H9 (cell line): ENCODE data around the gene AFAP1L1. TPM values are rescaled to one million over a fixed set of nuclear protein-coding genes. Genes with fewer than 3 reads are reported as not detected.

ENCODE experiments used
- DNase-seq: peaks from one replicate; pipeline ENCODE4 v3.0.0-alpha.2; 2017
- H2AFZ ChIP-seq: one replicate; pipeline ENCODE4 v1.6.1; 2013; ENCODE audit warnings: mild to moderate bottlenecking, low read length, control low read depth, moderate library complexity
- H2AK5ac ChIP-seq: 2 replicates; pipeline ENCODE4 v1.6.1; 2013; ENCODE audit warnings: low read length, control low read depth, mixed read lengths; ENCODE audit not compliant: insufficient read length
- H2BK120ac ChIP-seq: one replicate; pipeline ENCODE4 v1.6.1; 2013; ENCODE audit warnings: low read depth, mild to moderate bottlenecking, low read length, control low read depth, inconsistent platforms; ENCODE audit not compliant: poor library complexity, severe bottlenecking
- H2BK12ac ChIP-seq: 2 replicates; pipeline ENCODE4 v1.6.1; 2013; ENCODE audit warnings: low read length, control low read depth, mixed read lengths, low read depth; ENCODE audit not compliant: insufficient read length
- H2BK15ac ChIP-seq: 2 replicates; pipeline ENCODE4 v1.6.1; 2013; ENCODE audit warnings: low read depth, low read length, control low read depth
- H2BK20ac ChIP-seq: one replicate; pipeline ENCODE4 v1.6.1; 2013; ENCODE audit warnings: low read depth, mild to moderate bottlenecking, low read length, control low read depth, inconsistent platforms; ENCODE audit not compliant: poor library complexity, severe bottlenecking
- H2BK5ac ChIP-seq: 2 replicates; pipeline ENCODE4 v1.6.1; 2013; ENCODE audit warnings: low read length, control low read depth, mixed read lengths; ENCODE audit not compliant: insufficient read length
- H3K14ac ChIP-seq: 2 replicates; pipeline ENCODE4 v1.6.1; 2013; ENCODE audit warnings: low read length, control low read depth; ENCODE audit not compliant: insufficient read depth
- H3K18ac ChIP-seq: 2 replicates; pipeline ENCODE4 v1.6.1; 2013; ENCODE audit warnings: low read depth, mild to moderate bottlenecking, mixed read lengths, low read length, control low read depth; ENCODE audit not compliant: insufficient read length
- H3K23ac ChIP-seq: 2 replicates; pipeline ENCODE4 v1.6.1; 2013; ENCODE audit warnings: low read length, control low read depth, mixed read lengths, low read depth; ENCODE audit not compliant: insufficient read length
- H3K23me2 ChIP-seq: 2 replicates; pipeline ENCODE4 v1.6.1; 2013; ENCODE audit warnings: low read depth, mild to moderate bottlenecking, mixed read lengths, low read length, control low read depth; ENCODE audit not compliant: insufficient read length, poor library complexity, severe bottlenecking
- H3K27ac ChIP-seq: 2 replicates; pipeline ENCODE4 v1.5.1; 2013; ENCODE audit warnings: low read length, control low read depth, mixed read lengths, low read depth; ENCODE audit not compliant: insufficient read length
- H3K27me3 ChIP-seq: 2 replicates; pipeline ENCODE4 v1.6.1; 2013; ENCODE audit warnings: low read length, control low read depth, inconsistent platforms; ENCODE audit not compliant: insufficient read depth
- H3K4ac ChIP-seq: 2 replicates; pipeline ENCODE4 v1.6.1; 2013; ENCODE audit warnings: low read depth, mild to moderate bottlenecking, control low read depth, inconsistent platforms, low read length, moderate library complexity
- H3K4me1 ChIP-seq: 2 replicates; pipeline ENCODE4 v1.6.1; 2013; ENCODE audit warnings: low read length, control low read depth, inconsistent platforms; ENCODE audit not compliant: insufficient read depth
- H3K4me2 ChIP-seq: 2 replicates; pipeline ENCODE4 v1.6.1; 2013; ENCODE audit warnings: low read length, control low read depth, mixed read lengths; ENCODE audit not compliant: insufficient read length, insufficient read depth
- H3K56ac ChIP-seq: 2 replicates; pipeline ENCODE4 v1.6.1; 2013; ENCODE audit warnings: low read depth, mild to moderate bottlenecking, mixed read lengths, low read length, control low read depth; ENCODE audit not compliant: insufficient read length
- H3K79me1 ChIP-seq: 2 replicates; pipeline ENCODE4 v1.6.1; 2013; ENCODE audit warnings: low read depth, mild to moderate bottlenecking, moderate library complexity, low read length, control low read depth, inconsistent platforms; ENCODE audit not compliant: insufficient read depth, poor library complexity, severe bottlenecking
- H3K79me2 ChIP-seq: 2 replicates; pipeline ENCODE4 v1.6.1; 2013; ENCODE audit warnings: low read length, control low read depth, inconsistent platforms; ENCODE audit not compliant: insufficient read depth
- H3K9ac ChIP-seq: 2 replicates; pipeline ENCODE4 v1.6.1; 2013; ENCODE audit warnings: low read length, control low read depth, mixed read lengths; ENCODE audit not compliant: insufficient read length; ENCODE audit errors: extremely low read depth
- H3K9me3 ChIP-seq: one replicate; pipeline ENCODE4 v1.6.1; 2013; ENCODE audit warnings: low read depth, low read length, inconsistent platforms; ENCODE audit not compliant: control insufficient read depth
- H3T11ph ChIP-seq: one replicate; pipeline ENCODE4 v1.6.1; 2013; ENCODE audit warnings: mild to moderate bottlenecking, low read length, control low read depth, inconsistent platforms
- H4K20me1 ChIP-seq: one replicate; pipeline ENCODE4 v1.6.1; 2013; ENCODE audit not compliant: control insufficient read depth, insufficient read length, insufficient read depth
- H4K5ac ChIP-seq: 2 replicates; pipeline ENCODE4 v1.6.1; 2013; ENCODE audit warnings: low read depth, mild to moderate bottlenecking, mixed read lengths, low read length, control low read depth; ENCODE audit not compliant: insufficient read length
- H4K8ac ChIP-seq: replicated peaks from 2 replicates; pipeline ENCODE4 v1.6.1; 2013; ENCODE audit warnings: low read length, control low read depth, mixed read lengths, low read depth; ENCODE audit not compliant: insufficient read length
- H4K91ac ChIP-seq: 2 replicates; pipeline ENCODE4 v1.6.1; 2013; ENCODE audit warnings: low read depth, mild to moderate bottlenecking, moderate library complexity, mixed read lengths, low read length, control low read depth; ENCODE audit not compliant: insufficient read length
- H3K27ac Mint-ChIP-seq, 3 experiments: 2 replicates in 2 of 3; 3 replicates in 1 of 3; pipeline ENCODE4 v1.8.0; 2020 to 2021; ENCODE audit warnings: mixed read lengths in 3 of 3, mild to moderate bottlenecking in 1 of 3, moderate library complexity in 1 of 3
- H3K27me3 Mint-ChIP-seq: 2 replicates; pipeline ENCODE4 v1.8.0; 2021; ENCODE audit warnings: low read depth, mild to moderate bottlenecking, moderate library complexity, mixed read lengths
- H3K36me3 Mint-ChIP-seq, 3 experiments: 2 replicates in 2 of 3; 3 replicates in 1 of 3; pipeline ENCODE4 v1.8.0; 2020 to 2021; ENCODE audit warnings: low read depth in 3 of 3, mixed read lengths in 3 of 3; ENCODE audit not compliant: insufficient read depth in 1 of 3
- H3K4me1 Mint-ChIP-seq, 2 experiments: 2 replicates each; pipeline ENCODE4 v1.8.0; 2020; ENCODE audit warnings: mixed read lengths in 2 of 2
- H3K4me3 Mint-ChIP-seq, 2 experiments: 2 replicates in 1 of 2; 3 replicates in 1 of 2; pipeline ENCODE4 v1.8.0; 2020 to 2021; ENCODE audit warnings: mild to moderate bottlenecking in 2 of 2, mixed read lengths in 2 of 2, moderate library complexity in 1 of 2
- H3K9me3 Mint-ChIP-seq, 2 experiments: 2 replicates in 1 of 2; 3 replicates in 1 of 2; pipeline ENCODE4 v1.8.0; 2020; ENCODE audit warnings: mild to moderate bottlenecking in 2 of 2, mixed read lengths in 2 of 2, moderate library complexity in 1 of 2
- CTCF ChIP-seq: fragments of 200-600 bp; sonication (generic); conservative IDR thresholded peaks from 3 replicates; pipeline ENCODE4 v1.8.0; 2021; ENCODE audit warnings: antibody characterized with exemption, mild to moderate bottlenecking
- WGBS: extraction: QIAGEN DNeasy Blood & Tissue Kit; methylation state at CpG from one replicate; pipeline ENCODE4 v1.1.7; 2013; ENCODE audit warnings: missing lambda C conversion rate, low lambda C conversion rate, mixed read lengths; ENCODE audit not compliant: insufficient read length; ENCODE audit errors: extremely low coverage; 5-methylcytosine and 5-hydroxymethylcytosine counted together
- total RNA-seq: library from RNA; stranded (reverse); gene quantifications from 2 replicates; pipeline ENCODE4 v1.2.1, GENCODE V29; 2021

AFAP1L1 gene
- total RNA-seq, 1 experiment from 2014 or later, result 1.8 TPM

GRCh38 chr5:149301049-149301743, 29.5 kb downstream of the AFAP1L1 start:
- no peak for DNase-seq
- Histone ChIP-seq H2BK120ac (no peak overlapping the region), H3K4ac (no peak overlapping the region), H4K5ac (no peak overlapping the region), H4K20me1 (no peaks in the 10 kb centered on the region), H3K56ac (no peak overlapping the region), H3K9ac (no peak overlapping the region), H3K27me3 (no peaks in the 10 kb centered on the region), H4K8ac (no peak overlapping the region), H2AFZ (no peak overlapping the region), H3K79me1 (no peaks in the 10 kb centered on the region), H3K4me2 (no peak overlapping the region), H2BK12ac (no peak overlapping the region), H2BK5ac (no peak overlapping the region), H3T11ph (no peak overlapping the region), H3K79me2 (no peaks in the 10 kb centered on the region), H3K18ac (no peak overlapping the region), H4K91ac (no peak overlapping the region), H3K23ac (no peak overlapping the region), H2BK20ac (no peak overlapping the region), H3K14ac (no peak overlapping the region), H3K27ac (no peak overlapping the region), H3K23me2 (no peaks in the 10 kb centered on the region), H3K9me3 (no peaks in the 10 kb centered on the region), H2AK5ac (no peak overlapping the region), H2BK15ac (no peak overlapping the region), H3K4me1 (no peaks in the 10 kb centered on the region)
- Mint-ChIP-seq H3K36me3 (no peaks in the 10 kb centered on the region), H3K27me3 (no peaks in the 10 kb centered on the region; the same call in 1 of the 2 replicates), H3K4me1 (peaks cover 2 to 4% of the 10 kb centered on the region in 2 experiments; a peak in 3 of 4 replicates), H3K9me3 (no peaks in the 10 kb centered on the region), H3K4me3 (no peak overlapping the region), H3K27ac (no peak overlapping the region)
- TF ChIP-seq CTCF, result no peak
- no CpG with 5 or more reads among the region's 13 CpGs for WGBS
